H9 (cell line): ENCODE data around the gene FNDC3B. TPM values are rescaled to one million over a fixed set of nuclear protein-coding genes. Genes with fewer than 3 reads are reported as not detected.
A peak's percentile ranks its signal among the peaks of the same experiment; 100 is the strongest.

Source experiments
- DNase-seq: peaks from one replicate; pipeline ENCODE4 v3.0.0-alpha.2; 2017
- H2AFZ ChIP-seq: one replicate; pipeline ENCODE4 v1.6.1; 2013; ENCODE audit warnings: mild to moderate bottlenecking, low read length, control low read depth, moderate library complexity
- H2AK5ac ChIP-seq: 2 replicates; pipeline ENCODE4 v1.6.1; 2013; ENCODE audit warnings: low read length, control low read depth, mixed read lengths; ENCODE audit not compliant: insufficient read length
- H2BK120ac ChIP-seq: one replicate; pipeline ENCODE4 v1.6.1; 2013; ENCODE audit warnings: low read depth, mild to moderate bottlenecking, low read length, control low read depth, inconsistent platforms; ENCODE audit not compliant: poor library complexity, severe bottlenecking
- H2BK12ac ChIP-seq: 2 replicates; pipeline ENCODE4 v1.6.1; 2013; ENCODE audit warnings: low read length, control low read depth, mixed read lengths, low read depth; ENCODE audit not compliant: insufficient read length
- H2BK15ac ChIP-seq: 2 replicates; pipeline ENCODE4 v1.6.1; 2013; ENCODE audit warnings: low read depth, low read length, control low read depth
- H2BK20ac ChIP-seq: one replicate; pipeline ENCODE4 v1.6.1; 2013; ENCODE audit warnings: low read depth, mild to moderate bottlenecking, low read length, control low read depth, inconsistent platforms; ENCODE audit not compliant: poor library complexity, severe bottlenecking
- H2BK5ac ChIP-seq: 2 replicates; pipeline ENCODE4 v1.6.1; 2013; ENCODE audit warnings: low read length, control low read depth, mixed read lengths; ENCODE audit not compliant: insufficient read length
- H3K14ac ChIP-seq: 2 replicates; pipeline ENCODE4 v1.6.1; 2013; ENCODE audit warnings: low read length, control low read depth; ENCODE audit not compliant: insufficient read depth
- H3K18ac ChIP-seq: 2 replicates; pipeline ENCODE4 v1.6.1; 2013; ENCODE audit warnings: low read depth, mild to moderate bottlenecking, mixed read lengths, low read length, control low read depth; ENCODE audit not compliant: insufficient read length
- H3K23ac ChIP-seq: 2 replicates; pipeline ENCODE4 v1.6.1; 2013; ENCODE audit warnings: low read length, control low read depth, mixed read lengths, low read depth; ENCODE audit not compliant: insufficient read length
- H3K23me2 ChIP-seq: 2 replicates; pipeline ENCODE4 v1.6.1; 2013; ENCODE audit warnings: low read depth, mild to moderate bottlenecking, mixed read lengths, low read length, control low read depth; ENCODE audit not compliant: insufficient read length, poor library complexity, severe bottlenecking
- H3K27ac ChIP-seq: 2 replicates; pipeline ENCODE4 v1.5.1; 2013; ENCODE audit warnings: low read length, control low read depth, mixed read lengths, low read depth; ENCODE audit not compliant: insufficient read length
- H3K27me3 ChIP-seq: 2 replicates; pipeline ENCODE4 v1.6.1; 2013; ENCODE audit warnings: low read length, control low read depth, inconsistent platforms; ENCODE audit not compliant: insufficient read depth
- H3K4ac ChIP-seq: 2 replicates; pipeline ENCODE4 v1.6.1; 2013; ENCODE audit warnings: low read depth, mild to moderate bottlenecking, control low read depth, inconsistent platforms, low read length, moderate library complexity
- H3K4me1 ChIP-seq: 2 replicates; pipeline ENCODE4 v1.6.1; 2013; ENCODE audit warnings: low read length, control low read depth, inconsistent platforms; ENCODE audit not compliant: insufficient read depth
- H3K4me2 ChIP-seq: 2 replicates; pipeline ENCODE4 v1.6.1; 2013; ENCODE audit warnings: low read length, control low read depth, mixed read lengths; ENCODE audit not compliant: insufficient read length, insufficient read depth
- H3K56ac ChIP-seq: 2 replicates; pipeline ENCODE4 v1.6.1; 2013; ENCODE audit warnings: low read depth, mild to moderate bottlenecking, mixed read lengths, low read length, control low read depth; ENCODE audit not compliant: insufficient read length
- H3K79me1 ChIP-seq: 2 replicates; pipeline ENCODE4 v1.6.1; 2013; ENCODE audit warnings: low read depth, mild to moderate bottlenecking, moderate library complexity, low read length, control low read depth, inconsistent platforms; ENCODE audit not compliant: insufficient read depth, poor library complexity, severe bottlenecking
- H3K79me2 ChIP-seq: 2 replicates; pipeline ENCODE4 v1.6.1; 2013; ENCODE audit warnings: low read length, control low read depth, inconsistent platforms; ENCODE audit not compliant: insufficient read depth
- H3K9ac ChIP-seq: 2 replicates; pipeline ENCODE4 v1.6.1; 2013; ENCODE audit warnings: low read length, control low read depth, mixed read lengths; ENCODE audit not compliant: insufficient read length; ENCODE audit errors: extremely low read depth
- H3K9me3 ChIP-seq: one replicate; pipeline ENCODE4 v1.6.1; 2013; ENCODE audit warnings: low read depth, low read length, inconsistent platforms; ENCODE audit not compliant: control insufficient read depth
- H3T11ph ChIP-seq: one replicate; pipeline ENCODE4 v1.6.1; 2013; ENCODE audit warnings: mild to moderate bottlenecking, low read length, control low read depth, inconsistent platforms
- H4K20me1 ChIP-seq: one replicate; pipeline ENCODE4 v1.6.1; 2013; ENCODE audit not compliant: control insufficient read depth, insufficient read length, insufficient read depth
- H4K5ac ChIP-seq: 2 replicates; pipeline ENCODE4 v1.6.1; 2013; ENCODE audit warnings: low read depth, mild to moderate bottlenecking, mixed read lengths, low read length, control low read depth; ENCODE audit not compliant: insufficient read length
- H4K8ac ChIP-seq: replicated peaks from 2 replicates; pipeline ENCODE4 v1.6.1; 2013; ENCODE audit warnings: low read length, control low read depth, mixed read lengths, low read depth; ENCODE audit not compliant: insufficient read length
- H4K91ac ChIP-seq: 2 replicates; pipeline ENCODE4 v1.6.1; 2013; ENCODE audit warnings: low read depth, mild to moderate bottlenecking, moderate library complexity, mixed read lengths, low read length, control low read depth; ENCODE audit not compliant: insufficient read length
- H3K27ac Mint-ChIP-seq, 3 experiments: 2 replicates in 2 of 3; 3 replicates in 1 of 3; pipeline ENCODE4 v1.8.0; 2020 to 2021; ENCODE audit warnings: mixed read lengths in 3 of 3, mild to moderate bottlenecking in 1 of 3, moderate library complexity in 1 of 3
- H3K27me3 Mint-ChIP-seq: 2 replicates; pipeline ENCODE4 v1.8.0; 2021; ENCODE audit warnings: low read depth, mild to moderate bottlenecking, moderate library complexity, mixed read lengths
- H3K36me3 Mint-ChIP-seq, 3 experiments: 2 replicates in 2 of 3; 3 replicates in 1 of 3; pipeline ENCODE4 v1.8.0; 2020 to 2021; ENCODE audit warnings: low read depth in 3 of 3, mixed read lengths in 3 of 3; ENCODE audit not compliant: insufficient read depth in 1 of 3
- H3K4me1 Mint-ChIP-seq, 2 experiments: 2 replicates each; pipeline ENCODE4 v1.8.0; 2020; ENCODE audit warnings: mixed read lengths in 2 of 2
- H3K4me3 Mint-ChIP-seq, 2 experiments: 2 replicates in 1 of 2; 3 replicates in 1 of 2; pipeline ENCODE4 v1.8.0; 2020 to 2021; ENCODE audit warnings: mild to moderate bottlenecking in 2 of 2, mixed read lengths in 2 of 2, moderate library complexity in 1 of 2
- H3K9me3 Mint-ChIP-seq, 2 experiments: 2 replicates in 1 of 2; 3 replicates in 1 of 2; pipeline ENCODE4 v1.8.0; 2020; ENCODE audit warnings: mild to moderate bottlenecking in 2 of 2, mixed read lengths in 2 of 2, moderate library complexity in 1 of 2
- CTCF ChIP-seq: fragments of 200-600 bp; sonication (generic); conservative IDR thresholded peaks from 3 replicates; pipeline ENCODE4 v1.8.0; 2021; ENCODE audit warnings: antibody characterized with exemption, mild to moderate bottlenecking
- WGBS: extraction: QIAGEN DNeasy Blood & Tissue Kit; methylation state at CpG from one replicate; pipeline ENCODE4 v1.1.7; 2013; ENCODE audit warnings: missing lambda C conversion rate, low lambda C conversion rate, mixed read lengths; ENCODE audit not compliant: insufficient read length; ENCODE audit errors: extremely low coverage; 5-methylcytosine and 5-hydroxymethylcytosine counted together
- total RNA-seq: library from RNA; stranded (reverse); gene quantifications from 2 replicates; pipeline ENCODE4 v1.2.1, GENCODE V29; 2021

The FNDC3B gene
- total RNA-seq, 1 experiment from 2014 or later: 43.8 TPM

- peaks cover 0 to 4% of the 10 kb centered on the region in 2 experiments; a peak in 1 of 5 replicates for H3K9me3 Mint-ChIP-seq
- no peak overlapping the region for H3K4ac ChIP-seq
- H3K9me3 ChIP-seq: no peaks in the 10 kb centered on the region
- no peak overlapping the region for H3K9ac ChIP-seq
- H2BK5ac ChIP-seq: no peak overlapping the region
- peaks cover 13 to 24% (median 19%) of the 10 kb centered on the region in 3 experiments for H3K36me3 Mint-ChIP-seq
- no peak overlapping the region for H3K18ac ChIP-seq
- no peak overlapping the region for H3K4me3 Mint-ChIP-seq
- H3K27ac ChIP-seq: no peak overlapping the region
- peak overlapping the region in 1 of 3 experiments; percentile 14; a peak in 1 of 7 replicates for H3K27ac Mint-ChIP-seq
- H3K79me1 ChIP-seq: no peaks in the 10 kb centered on the region
- no peak overlapping the region for H4K91ac ChIP-seq
- no peak overlapping the region for H4K8ac ChIP-seq
- DNase-seq: no peak
- no peak overlapping the region for H2BK120ac ChIP-seq
- H3K56ac ChIP-seq: no peak overlapping the region
- TF ChIP-seq CTCF: no peak
- no peak overlapping the region for H2BK15ac ChIP-seq
- H3K14ac ChIP-seq: no peak overlapping the region
- no peak overlapping the region for H3K4me2 ChIP-seq
- no peak overlapping the region for H3K23ac ChIP-seq
- H2BK20ac ChIP-seq: no peak overlapping the region
- no peak overlapping the region for H3T11ph ChIP-seq
- no peaks in the 10 kb centered on the region for H3K79me2 ChIP-seq
- H2BK12ac ChIP-seq: no peak overlapping the region
- WGBS: no CpG with 5 or more reads among the region's 4 CpGs
- no peak overlapping the region for H2AK5ac ChIP-seq
- peaks cover 4 to 9% of the 10 kb centered on the region in 2 experiments; a peak in 3 of 4 replicates for H3K4me1 Mint-ChIP-seq
- H2AFZ ChIP-seq: no peak overlapping the region
- H3K27me3 Mint-ChIP-seq: no peaks in the 10 kb centered on the region
- H4K5ac ChIP-seq: no peak overlapping the region
- no peaks in the 10 kb centered on the region for H3K23me2 ChIP-seq
- no peaks in the 10 kb centered on the region for H4K20me1 ChIP-seq
- H3K4me1 ChIP-seq: no peaks in the 10 kb centered on the region
- H3K27me3 ChIP-seq: no peaks in the 10 kb centered on the region
These were observed 333.5 kb downstream of the FNDC3B start for GRCh38 chr3:172372895-172373294.
